Natural killer cell (primary cell): ENCODE data around the gene KLK14. TPM values are rescaled to one million over a fixed set of nuclear protein-coding genes. Genes with fewer than 3 reads are reported as not detected.

Experiments used
- ATAC-seq, 3 donors: fragments of 150-1000 bp in 2 of 3; fragments of 200-7000 bp in 1 of 3; cut with Tn5 transposase; 1 replicate in 1 of 3; 2 replicates in 2 of 3; pipeline ENCODE4 v1.10.0; 2021; ENCODE audit warnings: mild to moderate bottlenecking in 2 of 3, moderate library complexity in 2 of 3
- DNase-seq, 2 donors: peaks; one replicate each; pipeline versions ENCODE4 v3.0.0 to v3.0.0-alpha.2; 2013 to 2021; ENCODE audit warnings: mixed read lengths in 1 of 2
- H3K27ac ChIP-seq: one replicate; pipeline ENCODE4 v1.5.1; 2013; ENCODE audit warnings: mild to moderate bottlenecking, low read length
- H3K27me3 ChIP-seq: one replicate; pipeline ENCODE4 v1.6.1; 2013; ENCODE audit warnings: low read length; ENCODE audit not compliant: control insufficient read depth, insufficient read depth
- H3K36me3 ChIP-seq: one replicate; pipeline ENCODE4 v1.6.1; 2013; ENCODE audit warnings: low read length; ENCODE audit not compliant: control insufficient read depth, insufficient read depth
- H3K4me1 ChIP-seq: one replicate; pipeline ENCODE4 v1.6.1; 2013; ENCODE audit warnings: low read length; ENCODE audit not compliant: control insufficient read depth, insufficient read depth
- H3K4me3 ChIP-seq: one replicate; pipeline ENCODE4 v1.5.1; 2013; ENCODE audit warnings: low read length
- H3K9me3 ChIP-seq: one replicate; pipeline ENCODE4 v1.6.1; 2013; ENCODE audit warnings: low read length; ENCODE audit not compliant: control insufficient read depth, insufficient read depth
- H3K27ac Mint-ChIP-seq, 2 donors: one replicate each; pipeline ENCODE4 v1.8.0; 2022; ENCODE audit warnings: mild to moderate bottlenecking in 2 of 2, mixed read lengths in 2 of 2, moderate library complexity in 1 of 2
- H3K27me3 Mint-ChIP-seq, 2 donors: one replicate each; pipeline ENCODE4 v1.8.0; 2022; ENCODE audit warnings: low read depth in 2 of 2, mixed read lengths in 2 of 2
- H3K36me3 Mint-ChIP-seq: one replicate; pipeline ENCODE4 v1.8.0; 2022; ENCODE audit warnings: mixed read lengths
- H3K4me1 Mint-ChIP-seq, 2 donors: one replicate each; pipeline ENCODE4 v1.8.0; 2022; ENCODE audit warnings: mixed read lengths in 2 of 2
- H3K4me3 Mint-ChIP-seq: one replicate; pipeline ENCODE4 v1.8.0; 2022; ENCODE audit warnings: mild to moderate bottlenecking, moderate library complexity, mixed read lengths
- H3K9me3 Mint-ChIP-seq, 2 donors: one replicate each; pipeline ENCODE4 v1.8.0; 2022; ENCODE audit warnings: mixed read lengths in 2 of 2
- WGBS: methylation state at CpG from one replicate; pipeline ENCODE4 v1.1.7; 2013; ENCODE audit warnings: missing lambda C conversion rate; ENCODE audit not compliant: insufficient coverage; 5-methylcytosine and 5-hydroxymethylcytosine counted together
- intact Hi-C: fragments of 100-400 bp; cut with micrococcal nuclease; formaldehyde crosslinking; loops from one replicate; pipeline ENCODE4 v1.14.2; 2022
- total RNA-seq, 4 donors: library from RNA; stranded (reverse); fragments of 120-200 nt in 1 of 4; gene quantifications; one replicate each; pipeline versions ENCODE4 v1.2.3 to v1.2.4, GENCODE V29; 2013 to 2022
- TF ChIP-seq, protein P1 (sequence below): fragments of 200-600 bp; IDR thresholded peaks from one replicate; pipeline ENCODE4 v1.8.0; 2022; ENCODE audit warnings: antibody characterized with exemption

The KLK14 gene
- total RNA-seq, 3 donors from 2014 or later (not counting 1 experiment from before 2014, with no cell fraction given) = 0.64 to 1.3 (median 1.1) TPM

GRCh38 chr19:51128227-51128626 lies 45.5 kb upstream of the KLK14 start:
- H3K4me1 Mint-ChIP-seq = peaks cover 86 to 91% of the 10 kb centered on the region in 2 donors
- TF ChIP-seq, protein P1, sequence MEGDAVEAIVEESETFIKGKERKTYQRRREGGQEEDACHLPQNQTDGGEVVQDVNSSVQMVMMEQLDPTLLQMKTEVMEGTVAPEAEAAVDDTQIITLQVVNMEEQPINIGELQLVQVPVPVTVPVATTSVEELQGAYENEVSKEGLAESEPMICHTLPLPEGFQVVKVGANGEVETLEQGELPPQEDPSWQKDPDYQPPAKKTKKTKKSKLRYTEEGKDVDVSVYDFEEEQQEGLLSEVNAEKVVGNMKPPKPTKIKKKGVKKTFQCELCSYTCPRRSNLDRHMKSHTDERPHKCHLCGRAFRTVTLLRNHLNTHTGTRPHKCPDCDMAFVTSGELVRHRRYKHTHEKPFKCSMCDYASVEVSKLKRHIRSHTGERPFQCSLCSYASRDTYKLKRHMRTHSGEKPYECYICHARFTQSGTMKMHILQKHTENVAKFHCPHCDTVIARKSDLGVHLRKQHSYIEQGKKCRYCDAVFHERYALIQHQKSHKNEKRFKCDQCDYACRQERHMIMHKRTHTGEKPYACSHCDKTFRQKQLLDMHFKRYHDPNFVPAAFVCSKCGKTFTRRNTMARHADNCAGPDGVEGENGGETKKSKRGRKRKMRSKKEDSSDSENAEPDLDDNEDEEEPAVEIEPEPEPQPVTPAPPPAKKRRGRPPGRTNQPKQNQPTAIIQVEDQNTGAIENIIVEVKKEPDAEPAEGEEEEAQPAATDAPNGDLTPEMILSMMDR = no peak
- Histone ChIP-seq H3K4me3 (no peak overlapping the region), H3K9me3 (no peaks in the 10 kb centered on the region), H3K4me1 (peaks cover 96% of the 10 kb centered on the region), H3K27me3 (no peaks in the 10 kb centered on the region), H3K27ac (peak overlapping the region; percentile 73), H3K36me3 (peaks cover 5% of the 10 kb centered on the region)
- intact Hi-C loops = no loop called here
- peak overlapping the region; percentile 94 to 96 for H3K27ac Mint-ChIP-seq
- peak overlapping the region; percentile 88 for H3K4me3 Mint-ChIP-seq
- WGBS = 87% methylated on average over 7 of the region's 7 CpGs
- no peak for DNase-seq
- no peak for ATAC-seq
- H3K27me3 Mint-ChIP-seq = no peaks in the 10 kb centered on the region
- H3K9me3 Mint-ChIP-seq = no peaks in the 10 kb centered on the region
- no peaks in the 10 kb centered on the region for H3K36me3 Mint-ChIP-seq

- Mint-ChIP-seq H3K4me3 (peak overlapping the region; percentile 88), H3K27me3 (no peaks in the 10 kb centered on the region), H3K27ac (peak overlapping the region; percentile 94 to 96), H3K9me3 (no peaks in the 10 kb centered on the region), H3K4me1 (peaks cover 87 to 91% of the 10 kb centered on the region in 2 donors), H3K36me3 (no peaks in the 10 kb centered on the region)
- Histone ChIP-seq H3K4me1 (peaks cover 98% of the 10 kb centered on the region), H3K27me3 (no peaks in the 10 kb centered on the region), H3K9me3 (no peaks in the 10 kb centered on the region), H3K36me3 (peaks cover 5% of the 10 kb centered on the region), H3K4me3 (no peak overlapping the region), H3K27ac (peak overlapping the region; percentile 73)
- TF ChIP-seq, protein P1 = no peak
- DNase-seq (no peak), ATAC-seq (peak in 1 of 3 donors; percentile 13)
- 26% methylated on average over 4 of the region's 4 CpGs for WGBS
- intact Hi-C loops = no loop called here
Measured at GRCh38 chr19:51127755-51128154, 45.1 kb upstream of the KLK14 start.

GRCh38 chr19:51127032-51127431 lies 44.3 kb upstream of the KLK14 start:
- Histone ChIP-seq H3K4me3 (peak overlapping the region; percentile 49), H3K4me1 (peaks cover 99% of the 10 kb centered on the region), H3K27me3 (no peaks in the 10 kb centered on the region), H3K36me3 (peaks cover 5% of the 10 kb centered on the region), H3K9me3 (no peaks in the 10 kb centered on the region), H3K27ac (peak overlapping the region; percentile 34)
- Mint-ChIP-seq H3K27ac (peak overlapping the region; percentile 94 to 96), H3K36me3 (no peaks in the 10 kb centered on the region), H3K9me3 (no peaks in the 10 kb centered on the region), H3K27me3 (no peaks in the 10 kb centered on the region), H3K4me1 (peaks cover 87 to 91% of the 10 kb centered on the region in 2 donors), H3K4me3 (peak overlapping the region; percentile 88)
- TF ChIP-seq, protein P1 = no peak
- DNase-seq = no peak
- intact Hi-C loops = no loop called here
- ATAC-seq = no peak
- 78% methylated on average over 5 of the region's 6 CpGs for WGBS
